Lung (tissue), 12 donors: ENCODE results near the gene POU5F2. TPM values are rescaled to one million over a fixed set of nuclear protein-coding genes. Genes with fewer than 3 reads are reported as not detected.

Experiments used
- ATAC-seq: fragments of 200-7000 bp; cut with Tn5 transposase; one replicate; pipeline ENCODE4 v1.9.1; 2020; ENCODE audit warnings: moderate number of reproducible peaks; ENCODE audit not compliant: insufficient read depth, low FRiP score
- DNase-seq, 3 donors: peaks; one replicate each; pipeline ENCODE4 v3.0.0-alpha.2; 2013 to 2017
- H3K27ac ChIP-seq, 2 donors: one replicate each; pipeline ENCODE4 v1.5.1; 2013; ENCODE audit warnings: mild to moderate bottlenecking in 2 of 2, moderate library complexity in 2 of 2, control low read depth in 1 of 2, inconsistent platforms in 1 of 2, low read depth in 1 of 2, low read length in 1 of 2
- H3K27me3 ChIP-seq, 3 donors: one replicate each; pipeline ENCODE4 v1.5.1; 2013; ENCODE audit warnings: low read length in 2 of 3; ENCODE audit not compliant: control insufficient read depth in 3 of 3, insufficient read depth in 3 of 3
- H3K36me3 ChIP-seq, 4 donors: one replicate each; pipeline ENCODE4 v1.5.1; 2013; ENCODE audit warnings: low read length in 4 of 4, mild to moderate bottlenecking in 1 of 4, moderate library complexity in 1 of 4; ENCODE audit not compliant: control insufficient read depth in 4 of 4, insufficient read depth in 4 of 4
- H3K4me1 ChIP-seq, 5 donors: one replicate each; pipeline ENCODE4 v1.5.1; 2013; ENCODE audit warnings: low read length in 5 of 5, mild to moderate bottlenecking in 2 of 5, moderate library complexity in 1 of 5; ENCODE audit not compliant: control insufficient read depth in 5 of 5, insufficient read depth in 5 of 5
- H3K4me3 ChIP-seq: one replicate; pipeline ENCODE4 v1.5.1; 2013; ENCODE audit warnings: mild to moderate bottlenecking, control low read depth, moderate library complexity
- H3K9ac ChIP-seq, 2 donors: one replicate each; pipeline ENCODE4 v1.5.1; 2013; ENCODE audit warnings: low read length in 2 of 2, control low read depth in 1 of 2; ENCODE audit not compliant: insufficient read depth in 1 of 2
- H3K9me3 ChIP-seq, 4 donors: one replicate each; pipeline ENCODE4 v1.5.1; 2013; ENCODE audit warnings: low read length in 3 of 4, mild to moderate bottlenecking in 1 of 4, moderate library complexity in 1 of 4; ENCODE audit not compliant: control insufficient read depth in 4 of 4, insufficient read depth in 3 of 4
- CTCF ChIP-seq: IDR thresholded peaks from 2 replicates; pipeline ENCODE4 v1.5.1; 2012; ENCODE audit warnings: mild to moderate bottlenecking; ENCODE audit errors: control extremely low read depth, extremely low read depth
- WGBS, 2 donors: extraction: QIAGEN DNeasy Blood & Tissue Kit; methylation state at CpG; one replicate each; pipeline ENCODE4 v1.1.7; 2013; 5-methylcytosine and 5-hydroxymethylcytosine counted together
- polyA plus RNA-seq, 2 donors: library from polyadenylated mRNA; stranded (reverse); fragments of 200-250 nt; gene quantifications; one replicate each; pipeline ENCODE4 v1.2.1, GENCODE V29; 2013
- total RNA-seq, 2 donors: library from RNA; depleted of rRNA in 1 of 2; stranded (reverse); fragments of >200 nt in 1 of 2; gene quantifications; one replicate each; pipeline ENCODE4 v1.2.1, GENCODE V29; 2014 to 2021
- donor health status: control.
- donor health status: control.
- donor health status: Bipolar disorder and iron deficiency.
- donor health status: healthy.
- donor health status: DM: yes; HTN: yes; CAD: no.

Gene POU5F2
- total and polyA plus RNA-seq, 4 donors: 0.02 to 8.6 (median 1.1) TPM

GRCh38 chr5:93722588-93722987, 18.8 kb downstream of the POU5F2 start:
- WGBS, 2 donors: 78 to 81% methylated on average over 3 of the region's 3 CpGs
- no peak for TF ChIP-seq CTCF
- Histone ChIP-seq H3K4me3 (no peak overlapping the region), H3K9me3 (no peaks in the 10 kb centered on the region), H3K27me3 (no peaks in the 10 kb centered on the region), H3K27ac (no peak overlapping the region), H3K4me1 (peaks cover 0 to 20% (median 0%) of the 10 kb centered on the region in 5 donors), H3K9ac (no peak overlapping the region), H3K36me3 (no peaks in the 10 kb centered on the region)
- ATAC-seq (no peak), DNase-seq (no peak)

GRCh38 chr5:93721511-93721910, 19.9 kb downstream of the POU5F2 start:
- no peak for TF ChIP-seq CTCF
- Histone ChIP-seq H3K36me3 (no peaks in the 10 kb centered on the region), H3K27me3 (no peaks in the 10 kb centered on the region), H3K27ac (no peak overlapping the region), H3K4me1 (peaks cover 0 to 20% (median 0%) of the 10 kb centered on the region in 5 donors), H3K9ac (no peak overlapping the region), H3K9me3 (no peaks in the 10 kb centered on the region), H3K4me3 (no peak overlapping the region)
- DNase-seq: no peak
- no peak for ATAC-seq
- WGBS, 2 donors: 22 to 51% methylated on average over 1 of the region's 1 CpG

- Histone ChIP-seq H3K27ac (no peak overlapping the region), H3K4me1 (peaks cover 0 to 20% (median 0%) of the 10 kb centered on the region in 5 donors), H3K27me3 (no peaks in the 10 kb centered on the region), H3K9ac (no peak overlapping the region), H3K4me3 (no peak overlapping the region), H3K9me3 (no peaks in the 10 kb centered on the region), H3K36me3 (no peaks in the 10 kb centered on the region)
- ATAC-seq (no peak), DNase-seq (peak in 2 of 3 donors; percentile 42 to 61)
- no peak for TF ChIP-seq CTCF
- 79 to 82% methylated on average over 3 of the region's 3 CpGs for WGBS, 2 donors
Observed at GRCh38 chr5:93721071-93721470, 20.3 kb downstream of the POU5F2 start.

GRCh38 chr5:93717162-93717561, 24.2 kb downstream of the POU5F2 start:
- peak; percentile 75 for ATAC-seq
- WGBS, 2 donors: 38 to 42% methylated on average over 4 of the region's 4 CpGs
- peak; percentile 21 to 60 (median 37) for DNase-seq

More at GRCh38 chr5:93717162-93717561, 24.2 kb downstream of the POU5F2 start:
- Histone ChIP-seq H3K36me3 (no peaks in the 10 kb centered on the region), H3K4me3 (no peak overlapping the region), H3K4me1 (peaks cover 0 to 8% (median 0%) of the 10 kb centered on the region in 5 donors), H3K9me3 (no peaks in the 10 kb centered on the region), H3K9ac (no peak overlapping the region), H3K27ac (no peak overlapping the region), H3K27me3 (no peaks in the 10 kb centered on the region)
- no peak for TF ChIP-seq CTCF
